OCI-LY1 (cell line): ENCODE data around the gene HOXD3.

ENCODE experiments used
- CTCF ChIP-seq: fragments of 200-600 bp; sonication (generic), shearing (Covaris generic); IDR thresholded peaks from 2 replicates; pipeline ENCODE4 v1.5.1; 2017; ENCODE audit warnings: mild to moderate bottlenecking, antibody characterized with exemption, low read length, moderate library complexity, mixed read lengths
- EZH2 ChIP-seq: fragments of 200-600 bp; sonication (generic), shearing (Covaris generic); IDR thresholded peaks from 2 replicates; pipeline ENCODE4 v1.8.0; 2017; ENCODE audit warnings: borderline replicate concordance, mixed run types, mild to moderate bottlenecking, antibody characterized with exemption, low read length, moderate library complexity, mixed read lengths

DNA sequence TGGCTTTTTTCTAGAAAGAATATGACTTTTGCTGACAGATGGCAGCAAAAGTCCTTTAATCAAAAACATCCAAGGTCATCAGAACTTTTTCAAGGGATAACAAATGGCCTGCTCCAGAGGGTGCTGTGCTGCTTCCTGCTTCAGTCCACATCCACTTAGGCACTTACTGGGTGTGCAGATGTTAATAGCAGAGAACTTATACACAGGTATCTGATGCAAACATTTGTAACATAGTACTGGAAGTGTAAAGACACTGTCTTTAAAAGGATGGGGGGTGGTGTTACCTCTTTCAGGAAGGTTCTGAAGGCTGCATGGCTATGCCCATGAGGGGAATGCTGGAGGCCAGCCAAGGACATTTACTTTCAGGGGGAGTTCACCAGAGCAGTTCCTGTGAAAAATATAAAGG, 22.1 kb upstream of the HOXD3 start:
- TF ChIP-seq CTCF (no peak), EZH2 (no peak)
